SHP77 treated with DMSO at 0.1 percent for 48 hours (cell line): ENCODE measurements around the gene ANKRD24.
"Not testable (repeated sequence)": the region's sequence is repeated elsewhere in the genome, so short reads cannot be mapped to it uniquely, and the experiment has no call there.

Experiments used
- DNase-seq: peaks from one replicate; lab custom pipeline; 2025; lab: John Stamatoyannopoulos, UW

The ANKRD24 gene

DNA sequence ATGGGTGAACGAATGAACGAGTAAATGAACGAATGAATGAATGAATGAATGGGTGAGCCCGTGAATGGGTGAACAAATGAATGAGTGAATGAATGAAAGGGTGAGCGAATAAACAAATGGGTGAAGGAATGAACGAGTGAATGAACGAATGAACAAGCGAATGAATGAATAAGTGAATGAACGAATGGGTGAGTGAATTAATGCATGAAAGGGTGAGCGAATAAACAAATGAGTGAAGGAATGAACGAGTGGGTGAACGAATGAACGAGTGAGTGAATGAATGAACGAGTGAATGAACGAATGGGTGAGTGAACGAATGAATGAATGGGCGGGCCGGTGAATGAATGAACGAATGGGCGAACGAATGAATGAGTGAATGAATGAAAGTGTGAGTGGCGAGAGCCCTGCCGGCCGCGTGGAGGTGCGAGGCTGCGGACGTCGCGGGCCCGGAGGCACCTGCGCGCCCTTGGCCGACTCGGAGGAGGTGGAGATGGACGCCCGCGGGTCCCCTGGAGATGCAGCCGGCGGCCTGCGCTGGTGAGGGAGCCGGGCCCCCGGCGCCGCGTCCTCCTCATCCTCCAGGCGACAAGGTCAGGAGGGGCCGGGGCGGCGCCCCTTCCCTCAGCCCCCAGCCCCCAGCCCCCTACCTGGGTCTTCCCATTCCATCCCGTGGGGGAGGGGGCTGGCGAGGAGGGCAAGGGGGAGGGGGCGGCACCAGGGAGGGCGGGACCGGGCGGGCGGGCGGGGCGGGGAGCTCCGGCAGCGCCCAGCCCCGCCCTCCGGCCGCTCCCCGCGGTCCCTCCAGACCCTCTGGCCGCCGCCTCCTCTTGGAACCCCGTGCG is 15.4 kb downstream of the ANKRD24 start:
- no peak for DNase-seq

- DNase-seq, result no peak
Observed at GRCh38 chr19:4198467-4199126, 16.1 kb downstream of the ANKRD24 start.

- no peak for DNase-seq
Observed at GRCh38 chr19:4199699-4200293, 17.3 kb downstream of the ANKRD24 start.

DNA sequence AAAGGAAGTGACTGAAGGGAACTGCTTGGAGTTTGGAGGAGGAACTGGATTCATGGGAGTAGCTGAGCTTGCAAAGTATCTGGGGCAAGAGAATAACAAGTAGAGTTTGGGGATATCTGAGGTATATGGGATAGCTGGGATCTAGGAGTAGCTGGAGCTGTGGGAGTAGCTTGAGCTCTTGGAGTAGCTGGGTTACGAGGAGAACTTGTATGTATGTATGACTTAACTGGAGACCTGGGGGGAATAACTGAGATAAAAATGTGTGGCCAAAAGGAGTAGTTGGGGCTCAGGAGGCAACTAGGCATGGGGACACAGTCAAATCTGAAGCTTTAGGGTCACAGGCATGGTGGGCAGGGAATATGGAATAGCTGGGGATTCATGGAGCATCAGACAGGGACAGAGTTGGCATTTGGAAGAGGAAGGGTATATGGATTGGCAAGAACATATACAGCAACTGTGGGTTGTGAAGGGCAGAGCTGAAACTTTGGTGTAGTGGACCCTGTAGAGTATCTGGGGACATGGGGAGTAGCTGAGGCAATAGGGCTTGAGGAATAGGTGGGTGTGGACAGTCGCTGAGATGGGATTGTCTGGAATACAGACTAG is 18.6 kb downstream of the ANKRD24 start:
- DNase-seq, result no peak

DNA sequence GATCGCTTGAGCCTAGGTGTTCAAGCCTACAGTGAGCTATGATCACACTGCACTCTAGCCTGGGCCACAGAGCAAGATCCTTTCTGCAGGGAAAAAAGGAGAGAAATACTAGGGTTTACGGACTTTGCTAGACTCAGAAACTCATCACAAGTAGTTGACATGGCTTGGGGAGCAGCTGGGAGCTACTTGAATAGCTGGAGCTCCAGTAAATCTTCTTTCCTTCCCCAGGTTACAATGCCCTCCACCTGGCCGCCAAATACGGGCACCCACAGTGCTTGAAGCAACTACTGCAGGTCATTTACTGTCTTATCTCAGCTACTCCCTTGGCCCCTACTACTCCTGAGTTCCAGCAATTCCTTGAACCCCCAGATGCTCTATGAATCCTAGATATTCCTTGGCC is 19.3 kb downstream of the ANKRD24 start:
- no peak for DNase-seq

- no peak for DNase-seq
Observed at GRCh38 chr19:4206818-4207484, 24.5 kb downstream of the ANKRD24 start.

DNA sequence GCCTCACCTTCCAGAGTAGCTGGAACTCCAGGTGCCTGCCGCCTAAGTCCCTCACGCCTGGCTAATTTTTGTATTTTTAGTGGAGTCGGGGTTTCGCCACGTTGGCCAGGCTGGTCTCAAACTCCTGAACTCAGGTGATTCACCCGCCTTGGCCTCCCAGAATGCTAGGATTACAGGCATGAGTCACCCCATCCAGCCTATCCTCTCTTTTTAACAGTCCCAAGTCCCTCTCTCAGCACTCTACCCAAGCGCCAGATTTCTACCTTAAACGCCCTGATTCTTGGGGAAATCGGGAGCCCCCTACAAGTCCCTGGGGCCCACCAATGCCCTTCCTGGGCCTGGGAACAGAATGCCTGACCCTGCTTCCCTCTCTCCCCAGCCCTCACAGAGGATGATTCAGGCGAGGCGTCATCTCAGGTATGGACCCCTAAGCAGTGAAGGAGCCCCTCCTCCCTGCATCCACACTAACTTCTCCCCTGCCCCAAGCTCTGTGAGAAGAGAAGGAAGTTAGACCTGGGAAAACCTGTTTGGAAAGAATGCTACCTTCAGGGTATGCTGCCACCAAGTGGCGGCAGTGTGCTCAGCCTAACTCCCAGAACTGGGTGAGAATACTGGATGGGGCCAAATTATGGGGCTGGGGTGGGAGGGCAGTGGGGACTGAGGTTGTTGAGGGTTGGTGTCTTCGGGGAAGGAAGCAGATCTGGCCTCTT is 26.1 kb downstream of the ANKRD24 start:
- no peak for DNase-seq

DNA sequence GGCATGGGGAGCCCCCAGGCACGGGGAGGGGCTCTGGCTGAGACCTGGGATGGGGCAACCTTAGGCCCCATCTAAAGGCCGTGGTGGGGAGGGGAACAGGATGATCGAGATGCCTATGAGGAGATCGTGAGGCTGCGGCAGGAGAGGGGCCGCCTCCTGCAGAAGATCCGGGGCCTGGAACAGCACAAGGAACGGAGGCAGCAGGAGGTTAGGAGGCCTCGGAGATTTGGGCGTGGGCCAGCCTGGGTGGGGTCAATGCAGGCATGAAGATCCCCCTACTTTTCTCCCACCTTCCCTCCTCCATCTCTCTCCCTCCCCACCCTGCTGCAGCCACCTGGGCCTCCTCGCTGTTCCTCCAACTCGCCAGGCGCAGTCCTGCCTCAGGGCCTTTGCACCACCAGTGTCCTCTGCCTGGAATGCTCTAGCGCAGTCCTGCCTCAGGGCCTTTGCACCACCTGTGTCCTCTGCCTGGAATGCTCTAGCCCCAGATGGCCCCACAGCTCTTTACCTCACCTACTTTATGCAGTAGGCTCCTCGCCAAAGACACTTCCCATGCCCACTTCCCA is 27.8 kb downstream of the ANKRD24 start:
- no peak for DNase-seq

- DNase-seq, result no peak
Observed at GRCh38 chr19:4213116-4213515, 30.6 kb downstream of the ANKRD24 start.

- no peak for DNase-seq
Observed at GRCh38 chr19:4215807-4216206, 33.3 kb downstream of the ANKRD24 start.

DNA sequence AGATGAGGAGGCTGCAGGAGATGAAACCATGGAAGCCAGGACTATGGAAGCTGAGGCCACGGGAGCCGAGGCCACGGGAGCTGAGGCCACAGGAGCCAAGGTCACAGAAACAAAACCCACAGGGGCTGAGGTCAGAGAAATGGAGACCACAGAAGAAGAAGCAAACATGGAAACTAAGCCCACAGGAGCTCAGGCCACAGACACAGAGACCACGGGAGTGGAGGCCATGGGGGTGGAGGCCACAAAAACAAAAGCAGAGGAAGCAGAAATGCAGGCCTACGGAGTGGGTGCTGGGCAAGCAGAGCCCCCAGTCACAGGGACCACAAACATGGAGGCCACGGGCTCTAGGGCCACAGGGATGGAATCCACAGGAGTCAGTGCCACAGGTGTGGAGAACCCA is 34.4 kb downstream of the ANKRD24 start:
- DNase-seq, result no peak

DNA sequence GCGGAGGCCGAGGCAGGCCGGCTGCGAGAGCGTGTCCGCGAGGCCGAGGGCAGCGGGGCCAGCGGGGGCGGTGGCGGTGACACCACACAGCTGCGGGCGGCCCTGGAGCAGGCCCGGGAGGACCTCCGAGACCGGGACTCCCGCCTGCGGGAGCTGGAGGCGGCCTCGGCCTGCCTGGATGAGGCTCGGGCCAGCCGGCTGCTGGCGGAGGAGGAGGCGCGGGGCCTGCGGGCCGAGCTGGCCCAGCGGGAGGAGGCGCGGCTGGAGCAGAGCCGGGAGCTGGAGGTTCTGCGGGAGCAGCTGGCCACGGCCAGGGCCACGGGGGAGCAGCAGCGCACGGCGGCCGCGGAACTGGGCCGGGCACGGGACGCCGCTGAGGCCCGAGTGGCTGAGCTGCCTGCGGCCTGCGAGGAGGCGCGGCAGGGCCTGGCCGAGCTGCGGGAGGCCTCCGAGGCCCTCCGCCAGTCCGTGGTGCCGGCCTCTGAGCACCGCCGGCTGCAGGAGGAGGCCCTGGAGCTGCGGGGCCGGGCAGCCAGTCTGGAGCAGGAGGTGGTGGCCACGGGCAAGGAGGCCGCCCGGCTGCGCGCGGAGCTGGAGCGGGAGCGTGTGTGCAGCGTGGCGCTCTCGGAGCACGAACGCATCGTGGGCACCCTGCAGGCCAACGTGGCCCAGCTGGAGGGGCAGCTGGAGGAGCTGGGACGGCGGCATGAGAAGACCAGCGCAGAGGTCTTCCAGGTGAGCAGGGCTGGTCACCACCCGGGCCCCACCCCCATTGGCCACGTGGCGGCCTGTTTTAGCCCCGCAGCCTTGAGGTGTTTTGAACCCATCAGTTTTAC is 35.2 kb downstream of the ANKRD24 start:
- DNase-seq, result no peak

GRCh38 chr19:4218523-4218922 is 36.0 kb downstream of the ANKRD24 start:
- not testable (repeated sequence) for DNase-seq

DNA sequence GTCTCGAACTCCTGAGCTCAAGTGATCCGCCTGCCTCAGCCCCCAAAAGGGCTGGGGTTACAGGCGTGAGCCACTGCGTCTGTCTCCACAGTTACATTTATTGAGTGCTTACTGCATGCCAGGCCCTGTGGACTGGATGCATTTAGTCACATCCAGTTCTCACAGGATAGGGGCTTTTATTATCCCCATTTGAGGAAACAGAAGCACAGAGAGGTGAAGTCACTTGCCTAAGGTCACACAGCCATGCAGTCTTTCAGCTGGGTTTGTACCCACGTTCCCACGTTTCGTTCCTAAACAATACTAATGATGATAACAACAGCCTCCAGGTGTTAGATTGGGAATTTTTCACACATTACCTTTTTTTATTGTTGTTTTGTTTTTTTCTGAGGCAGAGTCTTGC is 37.7 kb downstream of the ANKRD24 start:
- DNase-seq, result no peak

- DNase-seq, result no peak
Observed at GRCh38 chr19:4224470-4224869, 42.0 kb downstream of the ANKRD24 start.

- no peak for DNase-seq
Observed at GRCh38 chr19:4225885-4226284, 43.4 kb downstream of the ANKRD24 start.

DNA sequence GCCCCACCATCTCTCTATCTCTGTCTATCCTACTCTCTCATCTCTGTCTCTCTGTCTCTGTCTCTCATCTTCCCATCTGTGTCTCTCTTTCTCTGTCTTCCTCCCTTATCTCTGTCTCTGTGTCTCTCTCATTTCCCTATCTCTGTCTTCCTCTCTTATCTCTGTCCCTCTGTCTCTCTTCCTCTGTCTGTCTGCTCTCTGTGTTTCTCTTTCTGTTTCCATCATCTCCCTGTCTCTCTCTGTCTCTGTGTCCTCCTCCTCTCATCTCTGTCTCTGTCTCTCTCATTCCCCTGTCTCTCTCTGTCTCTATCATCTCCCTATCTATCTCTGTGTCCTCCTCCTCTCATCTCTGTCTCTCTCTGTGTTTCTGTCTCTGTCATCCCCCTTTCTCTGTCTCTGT is 45.3 kb downstream of the ANKRD24 start:
- DNase-seq, result no peak

DNA sequence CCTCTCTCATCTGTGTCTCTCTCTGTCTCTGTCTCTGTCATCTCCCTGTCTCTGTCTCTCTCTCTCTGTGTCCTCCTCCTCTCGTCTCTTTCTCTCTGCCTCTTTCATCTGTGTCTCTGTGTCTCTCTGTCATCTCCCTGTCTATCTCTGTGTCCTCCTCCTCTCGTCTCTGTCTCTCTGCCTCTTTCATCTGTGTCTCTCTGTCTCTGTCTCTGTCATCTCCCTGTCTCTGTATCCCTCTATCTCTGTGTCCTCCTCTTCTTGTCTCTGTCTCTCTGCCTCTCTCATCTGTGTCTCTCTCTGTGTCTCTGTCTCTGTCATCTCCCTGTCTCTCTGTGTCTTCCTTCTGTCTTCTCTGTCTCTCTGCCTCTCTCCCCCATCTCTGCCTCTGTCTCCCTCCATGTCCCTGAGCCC is 46.3 kb downstream of the ANKRD24 start:
- DNase-seq, result no peak

DNA sequence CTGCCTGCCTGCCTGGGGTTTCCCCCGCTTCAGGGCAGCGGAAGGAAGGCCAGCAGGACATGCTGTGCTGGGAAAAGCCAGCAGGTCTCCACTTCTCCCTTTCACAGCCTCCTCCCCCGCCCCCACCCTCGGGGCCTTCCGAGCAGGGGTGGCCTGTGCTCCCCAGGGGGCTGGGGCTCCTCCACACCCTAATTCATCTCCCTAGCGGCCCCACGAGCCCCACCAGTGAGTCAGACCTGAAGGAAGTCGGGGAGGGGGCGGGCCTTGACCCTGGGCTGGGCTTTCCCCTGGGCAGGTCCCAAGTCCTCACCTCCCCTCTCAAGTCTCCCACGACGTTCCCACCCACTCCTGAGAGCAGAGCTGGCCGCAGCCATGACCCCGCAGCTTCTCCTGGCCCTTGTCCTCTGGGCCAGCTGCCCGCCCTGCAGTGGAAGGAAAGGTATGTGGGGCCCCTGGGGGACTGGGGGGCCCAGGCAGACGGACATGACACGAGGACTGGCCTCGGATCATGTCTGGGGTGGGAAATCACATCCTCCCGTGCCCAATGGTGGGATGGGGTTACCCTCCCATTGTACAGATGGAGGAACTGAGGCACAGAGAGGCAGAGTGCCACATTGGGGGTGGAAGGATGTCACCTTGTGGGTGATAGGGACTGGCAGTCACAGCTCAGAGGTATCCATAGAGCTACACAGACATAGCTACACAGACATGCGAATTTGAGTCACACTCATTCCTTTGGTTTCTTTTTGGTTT is 46.9 kb downstream of the ANKRD24 start, which contains the start of gene EBI3:
EBI3 (plus strand) TSS at position 345 of the 753 bp plus-strand sequence; CDS start at position 373, 28 bp downstream.
- DNase-seq, result no peak
